K562 (cell line): Measurements from ENCODE around the gene ST3GAL5.

ENCODE experiments used
- ARID2 ChIP-seq: fragments of 450-650 bp; IDR thresholded peaks from 2 replicates; pipeline ENCODE4 v1.6.1; 2017; ENCODE audit warnings: antibody characterized with exemption, mild to moderate bottlenecking
- FOXK1 ChIP-seq: sonication (generic); formaldehyde crosslinking; IDR thresholded peaks from 2 replicates; pipeline ENCODE4 v1.8.0; 2022; ENCODE audit warnings: missing genetic modification reagents, mild to moderate bottlenecking, borderline replicate concordance
- KLF1 ChIP-seq: fragments of 450-650 bp; IDR thresholded peaks from 2 replicates; pipeline ENCODE4 v1.6.1; 2016; ENCODE audit warnings: missing genetic modification characterization, missing compliant biosample characterization
- PHF8 ChIP-seq: fragments of 200-600 bp; sonication (generic); IDR thresholded peaks from 2 replicates; pipeline ENCODE4 v1.6.1; 2012; ENCODE audit warnings: mixed run types, mild to moderate bottlenecking, inconsistent platforms, low read length, moderate library complexity, borderline replicate concordance
- POLR2A ChIP-seq: fragments of 450-650 bp; conservative IDR thresholded peaks from 2 replicates; pipeline ENCODE4 v1.6.1; 2016
- SMC3 ChIP-seq: conservative IDR thresholded peaks from 2 replicates; pipeline ENCODE4 v1.6.1; 2011; ENCODE audit warnings: low read depth, low read length, improper control_type of control experiment; ENCODE audit not compliant: insufficient read depth
- STAT5B ChIP-seq: fragments of 250-450 bp; sonication (Bioruptor Pico); IDR thresholded peaks from 2 replicates; pipeline ENCODE4 v1.8.0; 2021; ENCODE audit warnings: mild to moderate bottlenecking, inconsistent platforms
- TBP ChIP-seq: optimal IDR thresholded peaks from 2 replicates; pipeline ENCODE3; 2011; ENCODE audit warnings: low read depth, low read length, improper control_type of control experiment
- ZNF384 ChIP-seq: IDR thresholded peaks from 2 replicates; pipeline ENCODE4 v1.6.1; 2012; ENCODE audit warnings: low read depth, low read length, improper control_type of control experiment
- TF ChIP-seq, protein P1 (sequence below), 3 experiments: IDR thresholded peaks in 2 of 3; conservative IDR thresholded peaks in 1 of 3; 2 replicates each; pipeline ENCODE4 v1.5.1; 2011 to 2012; ENCODE audit warnings: low read length in 3 of 3, mild to moderate bottlenecking in 3 of 3, control low read depth in 2 of 3, improper control_type of control experiment in 1 of 3, inconsistent platforms in 1 of 3, low read depth in 1 of 3, mixed read lengths in 1 of 3, moderate library complexity in 1 of 3; ENCODE audit not compliant: insufficient read depth in 2 of 3
- TF ChIP-seq, protein P2 (sequence below): sonication (generic); formaldehyde crosslinking; IDR thresholded peaks from 2 replicates; pipeline ENCODE4 v1.8.1; 2022; ENCODE audit warnings: missing genetic modification reagents

DNA sequence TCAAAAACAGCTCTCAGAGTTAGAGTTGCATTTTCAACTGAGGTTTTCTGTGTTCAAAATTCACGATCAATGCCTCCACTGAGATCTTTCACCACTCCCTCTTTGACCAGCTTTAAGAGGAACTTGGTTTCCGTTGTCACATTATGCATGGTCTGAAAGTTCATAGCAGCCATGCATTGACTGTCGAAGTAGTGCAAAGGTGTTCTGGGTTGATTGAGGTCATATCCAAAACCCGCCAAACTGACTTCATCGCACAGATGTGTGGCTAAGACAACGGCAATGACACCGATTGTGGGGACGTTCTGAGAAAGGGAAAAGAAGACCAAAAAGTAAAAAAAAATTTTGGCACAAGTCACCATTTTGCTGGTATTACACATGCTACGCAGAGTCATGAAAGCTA is 48.7 kb downstream of the ST3GAL5 start:
- no peak for TF ChIP-seq KLF1 (tag)
- no peak for TF ChIP-seq SMC3
- TF ChIP-seq POLR2A: no peak
- TF ChIP-seq FOXK1: no peak
- no peak for TF ChIP-seq TBP
- no peak for TF ChIP-seq STAT5B (CRISPR knock-in tag)
- no peak for TF ChIP-seq ARID2
- no peak for TF ChIP-seq PHF8
- TF ChIP-seq ZNF384: no peak
- TF ChIP-seq, protein P1, sequence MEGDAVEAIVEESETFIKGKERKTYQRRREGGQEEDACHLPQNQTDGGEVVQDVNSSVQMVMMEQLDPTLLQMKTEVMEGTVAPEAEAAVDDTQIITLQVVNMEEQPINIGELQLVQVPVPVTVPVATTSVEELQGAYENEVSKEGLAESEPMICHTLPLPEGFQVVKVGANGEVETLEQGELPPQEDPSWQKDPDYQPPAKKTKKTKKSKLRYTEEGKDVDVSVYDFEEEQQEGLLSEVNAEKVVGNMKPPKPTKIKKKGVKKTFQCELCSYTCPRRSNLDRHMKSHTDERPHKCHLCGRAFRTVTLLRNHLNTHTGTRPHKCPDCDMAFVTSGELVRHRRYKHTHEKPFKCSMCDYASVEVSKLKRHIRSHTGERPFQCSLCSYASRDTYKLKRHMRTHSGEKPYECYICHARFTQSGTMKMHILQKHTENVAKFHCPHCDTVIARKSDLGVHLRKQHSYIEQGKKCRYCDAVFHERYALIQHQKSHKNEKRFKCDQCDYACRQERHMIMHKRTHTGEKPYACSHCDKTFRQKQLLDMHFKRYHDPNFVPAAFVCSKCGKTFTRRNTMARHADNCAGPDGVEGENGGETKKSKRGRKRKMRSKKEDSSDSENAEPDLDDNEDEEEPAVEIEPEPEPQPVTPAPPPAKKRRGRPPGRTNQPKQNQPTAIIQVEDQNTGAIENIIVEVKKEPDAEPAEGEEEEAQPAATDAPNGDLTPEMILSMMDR (IDR thresholded peaks at IDR 0.05 in 2 of 3, conservative IDR thresholded peaks at IDR 0.05 in 1 of 3; ENCODE audit: insufficient read depth in 2 of 3, low read depth in 1 of 3, low read length in 3 of 3): no peak
- TF ChIP-seq, protein P2, sequence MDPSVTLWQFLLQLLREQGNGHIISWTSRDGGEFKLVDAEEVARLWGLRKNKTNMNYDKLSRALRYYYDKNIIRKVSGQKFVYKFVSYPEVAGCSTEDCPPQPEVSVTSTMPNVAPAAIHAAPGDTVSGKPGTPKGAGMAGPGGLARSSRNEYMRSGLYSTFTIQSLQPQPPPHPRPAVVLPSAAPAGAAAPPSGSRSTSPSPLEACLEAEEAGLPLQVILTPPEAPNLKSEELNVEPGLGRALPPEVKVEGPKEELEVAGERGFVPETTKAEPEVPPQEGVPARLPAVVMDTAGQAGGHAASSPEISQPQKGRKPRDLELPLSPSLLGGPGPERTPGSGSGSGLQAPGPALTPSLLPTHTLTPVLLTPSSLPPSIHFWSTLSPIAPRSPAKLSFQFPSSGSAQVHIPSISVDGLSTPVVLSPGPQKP: no peak
